Ishikawa (cell line): ENCODE measurements around the gene DMD.

Experiments used
- CEBPB ChIP-seq: IDR thresholded peaks from 2 replicates; pipeline ENCODE4 v1.6.1; 2012
- CREB1 ChIP-seq: IDR thresholded peaks from 2 replicates; pipeline ENCODE4 v1.6.1; 2012; ENCODE audit warnings: low read depth
- EGR1 ChIP-seq: IDR thresholded peaks from 2 replicates; pipeline ENCODE4 v1.6.1; 2012
- EP300 ChIP-seq: IDR thresholded peaks from 2 replicates; pipeline ENCODE4 v1.6.1; 2012; ENCODE audit warnings: borderline replicate concordance
- FOXM1 ChIP-seq: IDR thresholded peaks from 2 replicates; pipeline ENCODE4 v1.6.1; 2012; ENCODE audit warnings: low read depth, borderline replicate concordance
- NFIC ChIP-seq: IDR thresholded peaks from 2 replicates; pipeline ENCODE4 v1.6.1; 2012
- RAD21 ChIP-seq: IDR thresholded peaks from 2 replicates; pipeline ENCODE4 v1.6.1; 2012; ENCODE audit warnings: low read depth
- REST ChIP-seq: IDR thresholded peaks from 2 replicates; pipeline ENCODE4 v1.6.1; 2012; ENCODE audit warnings: low read depth, mild to moderate bottlenecking
- TAF1 ChIP-seq: IDR thresholded peaks from 2 replicates; pipeline ENCODE4 v1.6.1; 2012; ENCODE audit warnings: low read depth, mild to moderate bottlenecking
- TCF12 ChIP-seq: IDR thresholded peaks from 2 replicates; pipeline ENCODE4 v1.6.1; 2012; ENCODE audit warnings: low read depth
- TEAD4 ChIP-seq: IDR thresholded peaks from 2 replicates; pipeline ENCODE4 v1.6.1; 2012
- USF1 ChIP-seq: IDR thresholded peaks from 2 replicates; pipeline ENCODE4 v1.6.1; 2012
- YY1 ChIP-seq: IDR thresholded peaks from 2 replicates; pipeline ENCODE4 v1.6.1; 2012; ENCODE audit warnings: low read depth
- ZBTB7A ChIP-seq: IDR thresholded peaks from 2 replicates; pipeline ENCODE4 v1.6.1; 2012; ENCODE audit warnings: low read depth
- TF ChIP-seq, protein P1 (sequence below): IDR thresholded peaks from 2 replicates; pipeline ENCODE4 v1.6.1; 2012

DMD gene

DNA sequence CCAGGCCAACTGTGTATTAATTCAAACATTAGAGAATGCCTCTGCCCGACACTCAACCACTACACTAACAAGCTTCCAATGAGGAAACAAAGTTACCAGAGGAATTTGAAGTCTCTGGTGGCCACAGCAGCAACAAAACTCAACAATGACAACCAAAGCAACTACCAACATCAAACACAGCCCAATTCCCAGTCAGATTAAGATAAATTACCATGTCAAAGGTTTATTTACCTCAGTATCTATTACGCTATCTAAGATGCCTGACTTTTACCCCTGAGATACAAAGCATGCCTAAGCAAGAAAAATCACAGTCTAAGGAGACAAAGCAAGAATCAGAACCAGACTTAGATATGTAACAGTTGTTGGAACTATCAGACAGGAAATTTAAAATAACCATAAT is 1909.4 kb downstream of the DMD start:
- TF ChIP-seq CREB1 (no peak), YY1 (no peak), FOXM1 (no peak), CEBPB (no peak), USF1 (no peak), REST (no peak)

DNA sequence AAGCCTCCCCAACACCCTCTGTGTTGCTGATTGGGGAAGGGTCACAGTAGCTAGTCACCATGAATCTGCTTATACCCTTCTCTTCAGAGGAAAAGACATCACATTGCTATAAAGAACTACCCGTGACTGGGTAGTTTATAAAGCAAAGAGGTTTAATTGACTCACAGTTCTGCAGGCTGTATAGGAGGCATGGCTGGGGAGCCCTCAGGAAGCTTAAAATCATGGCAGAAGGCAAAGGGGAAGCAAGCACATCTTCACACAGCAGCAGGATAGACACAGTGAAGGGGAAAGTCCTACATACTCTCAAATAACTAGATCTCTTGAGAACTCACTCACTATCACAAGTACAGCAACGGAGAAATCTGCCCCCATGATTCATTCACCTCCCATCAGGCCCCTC is 1910.1 kb downstream of the DMD start:
- TF ChIP-seq, protein P1, sequence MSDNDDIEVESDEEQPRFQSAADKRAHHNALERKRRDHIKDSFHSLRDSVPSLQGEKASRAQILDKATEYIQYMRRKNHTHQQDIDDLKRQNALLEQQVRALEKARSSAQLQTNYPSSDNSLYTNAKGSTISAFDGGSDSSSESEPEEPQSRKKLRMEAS = no peak
- no peak for TF ChIP-seq ZBTB7A
- no peak for TF ChIP-seq USF1
- no peak for TF ChIP-seq TCF12
- TF ChIP-seq CEBPB = no peak
- no peak for TF ChIP-seq EP300
- no peak for TF ChIP-seq REST
- TF ChIP-seq FOXM1 = no peak
- no peak for TF ChIP-seq CREB1
- TF ChIP-seq TEAD4 = no peak
- no peak for TF ChIP-seq RAD21
- no peak for TF ChIP-seq YY1
- TF ChIP-seq TAF1 = no peak
- TF ChIP-seq EGR1 = no peak
- no peak for TF ChIP-seq NFIC

DNA sequence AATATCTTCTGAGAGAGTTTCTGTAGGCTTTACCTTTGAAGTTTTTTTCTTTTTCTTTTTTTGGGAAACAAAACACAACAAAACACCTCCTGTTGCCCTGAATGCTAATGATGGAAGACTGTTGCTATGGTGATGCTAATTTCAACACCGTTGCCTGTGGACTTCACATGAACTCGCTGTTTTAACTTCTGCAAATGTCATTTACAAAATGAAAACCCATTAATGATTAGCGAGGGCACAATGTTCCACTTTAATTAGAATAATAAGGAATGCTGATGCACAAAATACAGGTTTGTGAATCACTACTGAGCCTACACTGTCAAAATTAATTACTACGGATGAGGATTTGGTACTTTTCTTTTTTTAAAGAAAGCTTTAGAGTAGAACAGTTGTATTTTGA is 1912.4 kb downstream of the DMD start:
- TF ChIP-seq USF1 (no peak), CEBPB (no peak), TCF12 (no peak), ZBTB7A (no peak), NFIC (no peak), RAD21 (no peak), CREB1 (no peak), FOXM1 (no peak), TEAD4 (no peak), REST (no peak), YY1 (no peak), TAF1 (no peak), EP300 (no peak), EGR1 (no peak)
- TF ChIP-seq, protein P1 = no peak

- TF ChIP-seq USF1 = no peak
Measured at GRCh38 chrX:31297881-31298280, 1913.5 kb downstream of the DMD start.

DNA sequence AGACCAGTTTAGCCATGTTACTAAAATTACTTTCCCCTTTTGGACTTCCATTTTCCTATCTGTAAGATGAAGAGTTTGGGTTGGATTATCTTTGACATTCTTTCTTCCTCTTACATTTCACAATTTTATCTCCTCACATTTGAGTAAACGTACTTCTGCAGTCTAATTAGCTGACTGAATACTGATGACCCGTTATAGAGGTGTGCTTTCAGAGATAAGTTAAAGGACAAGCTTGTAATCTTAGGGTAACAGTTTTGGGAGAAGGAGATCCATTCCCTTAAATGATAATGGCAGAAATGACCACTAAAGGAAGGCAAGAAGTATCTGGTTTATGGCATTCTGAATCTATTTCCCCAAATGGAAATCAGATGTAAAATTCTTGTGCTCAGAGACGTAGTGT is 1916.9 kb downstream of the DMD start:
- TF ChIP-seq YY1 (no peak), EP300 (no peak), NFIC (no peak), ZBTB7A (no peak)
- TF ChIP-seq, protein P1 = no peak
